H1 (cell line): ENCODE data around the gene ALDH1A2. TPM values are rescaled to one million over a fixed set of nuclear protein-coding genes. Genes with fewer than 3 reads are reported as not detected.

Experiments
- CTCF ChIA-PET: fragments of 300-600 bp; sonication (Branson Sonifier 250); formaldehyde crosslinking; loops from one replicate; lab custom pipeline; 2021; ENCODE audit not compliant: partially characterized antibody; lab: Charles Lee
- POLR2A ChIA-PET: fragments of 300-600 bp; sonication (Branson Sonifier 250); formaldehyde crosslinking; loops from one replicate; lab custom pipeline; 2021; ENCODE audit warnings: inconsistent platforms; ENCODE audit not compliant: partially characterized antibody; lab: Charles Lee
- DNase-seq, 2 experiments: peaks; one replicate each; pipeline versions ENCODE4 v3.0.0 to v3.0.0-alpha.2; 2010 to 2022; ENCODE audit warnings: low spot score in 2 of 2, low read depth in 1 of 2, mixed read lengths in 1 of 2
- FAIRE-seq: peaks from 2 replicates; lab custom pipeline; 2011; peaks lifted over from hg19 to GRCh38; lab: Jason Lieb, UNC
- H2AFZ ChIP-seq: 2 replicates; pipeline ENCODE4 v1.8.1; 2012; ENCODE audit warnings: low read length, inconsistent platforms
- H2AK5ac ChIP-seq: 2 replicates; pipeline ENCODE4 v1.6.1; 2013; ENCODE audit warnings: low read depth, low read length
- H2BK120ac ChIP-seq: replicated peaks from 2 replicates; pipeline ENCODE3; 2013; ENCODE audit warnings: low read depth, low read length, inconsistent platforms
- H2BK12ac ChIP-seq: 2 replicates; pipeline ENCODE4 v1.6.1; 2013; ENCODE audit warnings: low read depth, low read length
- H2BK15ac ChIP-seq: 2 replicates; pipeline ENCODE4 v1.6.1; 2013; ENCODE audit warnings: low read length
- H2BK20ac ChIP-seq: 2 replicates; pipeline ENCODE4 v1.6.1; 2013; ENCODE audit warnings: low read length
- H2BK5ac ChIP-seq: 2 replicates; pipeline ENCODE4 v1.6.1; 2013; ENCODE audit warnings: low read depth, low read length
- H3K14ac ChIP-seq: 2 replicates; pipeline ENCODE4 v1.6.1; 2013; ENCODE audit warnings: inconsistent platforms; ENCODE audit not compliant: insufficient read length
- H3K18ac ChIP-seq: 2 replicates; pipeline ENCODE4 v1.6.1; 2013; ENCODE audit warnings: low read length; ENCODE audit errors: extremely low read depth
- H3K23ac ChIP-seq: 2 replicates; pipeline ENCODE4 v1.6.1; 2013; ENCODE audit warnings: inconsistent platforms; ENCODE audit not compliant: insufficient read length
- H3K23me2 ChIP-seq: 2 replicates; pipeline ENCODE4 v1.6.1; 2013; ENCODE audit warnings: low read depth, low read length
- H3K27ac ChIP-seq: 2 replicates; pipeline ENCODE4 v1.6.1; 2011; ENCODE audit warnings: low read depth, low read length, inconsistent platforms
- H3K27me3 ChIP-seq, 4 experiments: replicated peaks in 1 of 4; 1 replicate in 1 of 4; 2 replicates in 3 of 4; pipeline versions ENCODE4 v1.6.1 to v1.8.1; 2011 to 2013; ENCODE audit warnings: low read length in 3 of 4, mild to moderate bottlenecking in 3 of 4, inconsistent platforms in 2 of 4, mixed read lengths in 2 of 4, moderate library complexity in 1 of 4; ENCODE audit not compliant: control insufficient read depth in 3 of 4, insufficient read depth in 3 of 4; ENCODE audit errors: extremely low read depth in 1 of 4
- H3K36me3 ChIP-seq, 4 experiments: 2 replicates each; pipeline versions ENCODE4 v1.6.1 to v1.8.1; 2011 to 2013; ENCODE audit warnings: mild to moderate bottlenecking in 4 of 4, low read length in 3 of 4, moderate library complexity in 2 of 4, control low read depth in 1 of 4, inconsistent platforms in 1 of 4; ENCODE audit not compliant: insufficient read depth in 4 of 4, control insufficient read depth in 2 of 4
- H3K4ac ChIP-seq: replicated peaks from 2 replicates; pipeline ENCODE3; 2013; ENCODE audit warnings: low read length, low read depth, mixed read lengths, inconsistent platforms; ENCODE audit not compliant: insufficient read length
- H3K4me1 ChIP-seq, 4 experiments: replicated peaks in 1 of 4; 1 replicate in 1 of 4; 2 replicates in 3 of 4; pipeline versions ENCODE4 v1.6.1 to v1.8.1; 2011 to 2013; ENCODE audit warnings: low read length in 3 of 4, inconsistent platforms in 2 of 4, mixed read lengths in 1 of 4; ENCODE audit not compliant: insufficient read depth in 4 of 4, control insufficient read depth in 3 of 4
- H3K4me2 ChIP-seq, 2 experiments: 2 replicates each; pipeline versions ENCODE4 v1.6.1 to v1.8.1; 2011 to 2013; ENCODE audit warnings: low read depth in 2 of 2, low read length in 2 of 2, control low read depth in 1 of 2, inconsistent platforms in 1 of 2, mild to moderate bottlenecking in 1 of 2; ENCODE audit not compliant: insufficient read depth in 1 of 2
- H3K4me3 ChIP-seq, 4 experiments: fragments of 200-600, 300-600 bp in 1 of 4; sonication (generic), shearing (Covaris generic), sonication (Bioruptor Twin) in 1 of 4; 2 replicates each; pipeline versions ENCODE4 v1.5.1 to v1.8.1; 2011 to 2016; ENCODE audit warnings: low read length in 4 of 4, low read depth in 3 of 4, control low read depth in 2 of 4, inconsistent platforms in 2 of 4, mild to moderate bottlenecking in 2 of 4, mixed read lengths in 1 of 4, moderate library complexity in 1 of 4; ENCODE audit not compliant: insufficient read depth in 2 of 4; ENCODE audit errors: extremely low read depth in 1 of 4
- H3K56ac ChIP-seq: replicated peaks from 2 replicates; pipeline ENCODE3; 2013; ENCODE audit warnings: low read depth, mild to moderate bottlenecking, mixed read lengths, low read length, inconsistent platforms; ENCODE audit not compliant: insufficient read length
- H3K79me1 ChIP-seq: 2 replicates; pipeline ENCODE4 v1.6.1; 2013; ENCODE audit warnings: low read depth, low read length, control low read depth
- H3K79me2 ChIP-seq, 2 experiments: 2 replicates each; pipeline versions ENCODE4 v1.6.1 to v1.8.1; 2012 to 2013; ENCODE audit warnings: low read length in 2 of 2, mild to moderate bottlenecking in 2 of 2, inconsistent platforms in 1 of 2; ENCODE audit not compliant: insufficient read depth in 2 of 2, control insufficient read depth in 1 of 2
- H3K9ac ChIP-seq, 4 experiments: replicated peaks in 1 of 4; 1 replicate in 1 of 4; 2 replicates in 3 of 4; pipeline versions ENCODE4 v1.6.1 to v1.8.1; 2011 to 2013; ENCODE audit warnings: low read depth in 3 of 4, low read length in 3 of 4, control low read depth in 2 of 4, mild to moderate bottlenecking in 2 of 4, moderate library complexity in 2 of 4, inconsistent platforms in 1 of 4; ENCODE audit errors: extremely low read depth in 1 of 4
- H3K9me3 ChIP-seq, 2 experiments: 2 replicates each; pipeline versions ENCODE4 v1.6.1 to v1.8.1; 2012 to 2013; ENCODE audit warnings: mild to moderate bottlenecking in 2 of 2, moderate library complexity in 2 of 2, control low read depth in 1 of 2, inconsistent platforms in 1 of 2, low read depth in 1 of 2, low read length in 1 of 2, mixed read lengths in 1 of 2; ENCODE audit not compliant: insufficient read depth in 2 of 2
- H4K20me1 ChIP-seq, 2 experiments: replicated peaks in 1 of 2; 2 replicates each; pipeline versions ENCODE3 to v1.8.1; 2011 to 2013; ENCODE audit warnings: inconsistent platforms in 2 of 2, low read length in 2 of 2, mild to moderate bottlenecking in 1 of 2; ENCODE audit not compliant: insufficient read depth in 2 of 2, control insufficient read depth in 1 of 2
- H4K5ac ChIP-seq: 2 replicates; pipeline ENCODE4 v1.6.1; 2013; ENCODE audit warnings: low read length, low read depth, mixed read lengths, inconsistent platforms; ENCODE audit not compliant: insufficient read length
- H4K8ac ChIP-seq: 2 replicates; pipeline ENCODE4 v1.8.0; 2013; ENCODE audit warnings: mild to moderate bottlenecking, moderate library complexity, low read length, inconsistent platforms; ENCODE audit not compliant: insufficient read depth; ENCODE audit errors: extremely low read depth
- H4K91ac ChIP-seq: replicated peaks from 2 replicates; pipeline ENCODE3; 2013; ENCODE audit warnings: low read length, mixed read lengths, inconsistent platforms; ENCODE audit not compliant: insufficient read length
- KDM1A ChIP-seq: fragments of 200-600, 300-600 bp; sonication (generic); IDR thresholded peaks from 2 replicates; pipeline ENCODE4 v1.7.1; 2016; ENCODE audit warnings: mild to moderate bottlenecking, low read length, borderline replicate concordance
- TCF12 ChIP-seq: IDR thresholded peaks from 2 replicates; pipeline ENCODE4 v1.6.1; 2011; ENCODE audit warnings: low read depth, mild to moderate bottlenecking, low read length
- WGBS, 2 experiments: shearing (Covaris generic) in 1 of 2; methylation state at CpG; one replicate each; pipeline versions ENCODE4 v1.1.6 to v1.1.7; 2013 to 2015; ENCODE audit warnings: low lambda C conversion rate in 2 of 2, mixed read lengths in 2 of 2, inconsistent platforms in 1 of 2, low coverage in 1 of 2, missing lambda C conversion rate in 1 of 2; ENCODE audit not compliant: insufficient replicate concordance in 2 of 2, insufficient coverage in 1 of 2, insufficient read length in 1 of 2; ENCODE audit errors: extremely low coverage in 1 of 2, missing lambda C conversion rate in 1 of 2; 5-methylcytosine and 5-hydroxymethylcytosine counted together
- polyA plus RNA-seq, 7 experiments: library from polyadenylated mRNA; depleted of rRNA in 3 of 7; stranded (reverse) in 5 of 7; unstranded in 2 of 7; fragments of >200 nt in 5 of 7; fragments of 200-250 nt in 2 of 7; gene quantifications; 1 replicate in 5 of 7; 2 replicates in 1 of 7; 4 replicates in 1 of 7; pipeline versions ENCODE4 v1.2.1 to v1.2.3, GENCODE V29; 2011 to 2013; ENCODE audit warnings: missing spikeins in 2 of 7, mixed read lengths in 2 of 7
- total RNA-seq: library from RNA; stranded (reverse); fragmentation: NEBNext Ultra II Directional; extraction: Animal tissue kit (Norgen Biotek cat#: 25700); gene quantifications from 2 replicates; pipeline ENCODE4 v1.2.1, GENCODE V29; 2021

The ALDH1A2 gene
- total and polyA plus RNA-seq, 2 of the 8 experiments (the other 6 are each of a cell fraction or from before 2014, with no cell fraction given), result 0.06 to 0.24 TPM

DNA sequence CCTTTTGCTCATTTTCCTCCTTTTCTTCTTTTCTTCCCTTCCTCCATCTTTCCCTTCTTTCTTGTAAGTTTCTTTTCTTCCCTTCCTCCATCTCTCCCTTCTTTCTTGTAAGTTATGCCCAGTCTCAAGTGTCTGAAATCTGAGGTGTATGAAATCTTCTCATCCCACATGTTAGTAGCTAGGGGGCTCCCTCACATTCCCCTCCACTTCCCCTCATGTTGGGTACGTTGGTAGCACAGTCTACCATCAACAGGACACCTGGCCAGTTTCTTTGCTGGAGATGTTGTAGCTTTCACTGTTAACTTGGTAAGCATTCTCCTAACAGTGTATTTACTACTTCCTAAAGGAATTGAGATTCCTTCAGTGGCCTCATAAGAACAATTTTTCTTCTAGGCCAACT is 133.9 kb downstream of the ALDH1A2 start:
- H3K79me1 ChIP-seq, result no peaks in the 10 kb centered on the region
- DNase-seq, result no peak
- ChIA-PET CTCF (interaction anchor here (0.5 to 2.2 kb wide), 5 partner anchors 25 to 1598 kb away, joined by 3 to 11 read pairs (median 4); no protein-coding TSS in a partner anchor), POLR2A (no interaction called here)
- H2BK120ac ChIP-seq, result no peak overlapping the region
- no peaks in the 10 kb centered on the region for H3K79me2 ChIP-seq
- H2BK15ac ChIP-seq, result no peak overlapping the region
- H3K14ac ChIP-seq, result no peak overlapping the region
- no peak overlapping the region for H4K8ac ChIP-seq
- H3K27me3 ChIP-seq, result peaks cover 0 to 1% (median 0%) of the 10 kb centered on the region in 4 experiments; a peak in 2 of 7 replicates
- no peak overlapping the region for H3K4ac ChIP-seq
- no peaks in the 10 kb centered on the region for H3K36me3 ChIP-seq
- no peak overlapping the region for H3K56ac ChIP-seq
- H3K4me1 ChIP-seq, result 0 out of 7 replicates have a peak, but pooled peaks cover 0 to 6% (median 0%) of the 10 kb centered on the region in 4 experiments
- H4K20me1 ChIP-seq, result no peaks in the 10 kb centered on the region
- no peaks in the 10 kb centered on the region for H3K23me2 ChIP-seq
- H3K27ac ChIP-seq, result no peak overlapping the region
- no peak overlapping the region for H4K5ac ChIP-seq
- H2AK5ac ChIP-seq, result no peak overlapping the region
- no peak overlapping the region for H2AFZ ChIP-seq
- H3K9ac ChIP-seq, result no peak overlapping the region
- H3K23ac ChIP-seq, result no peak overlapping the region
- WGBS, 2 experiments, result 50% methylated on average over 1 of the region's 1 CpG; no CpG with 5 or more reads in 1 of the 2 experiments
- H2BK5ac ChIP-seq, result no peak overlapping the region
- no peak for FAIRE-seq
- H2BK20ac ChIP-seq, result no peak overlapping the region
- no peak overlapping the region for H3K4me3 ChIP-seq
- no peak overlapping the region for H4K91ac ChIP-seq
- no peak overlapping the region for H2BK12ac ChIP-seq
- H3K4me2 ChIP-seq, result no peak overlapping the region
- H3K9me3 ChIP-seq, result no peaks in the 10 kb centered on the region
- no peak overlapping the region for H3K18ac ChIP-seq
- TF ChIP-seq TCF12, result no peak
- TF ChIP-seq KDM1A, result no peak
